Gastroesophageal sphincter (tissue), 4 donors: ENCODE data around the gene UBAC2. TPM values are rescaled to one million over a fixed set of nuclear protein-coding genes. Genes with fewer than 3 reads are reported as not detected.

Experiments
- ATAC-seq: fragments of 150-250 bp; one replicate; pipeline ENCODE4 v1.9.1; 2016; ENCODE audit warnings: mild to moderate bottlenecking, moderate library complexity
- H3K27ac ChIP-seq, 4 donors: fragments of 200-600 bp; sonication (generic) in 3 of 4; 1 replicate in 3 of 4; 2 replicates in 1 of 4; pipeline ENCODE4 v1.5.1; 2016 to 2019
- H3K27me3 ChIP-seq: fragments of 200-600 bp; sonication (generic); one replicate; pipeline ENCODE4 v1.5.1; 2019
- H3K36me3 ChIP-seq, 2 donors: fragments of 200-600 bp; sonication (generic); one replicate each; pipeline ENCODE4 v1.5.1; 2019; ENCODE audit warnings: control low read depth in 1 of 2
- H3K4me1 ChIP-seq, 3 donors: fragments of 200-600 bp; sonication (generic); 1 replicate in 2 of 3; 2 replicates in 1 of 3; pipeline ENCODE4 v1.5.1; 2016 to 2019; ENCODE audit warnings: control low read depth in 2 of 3
- H3K4me3 ChIP-seq, 2 donors: fragments of 200-600 bp; sonication (generic); one replicate each; pipeline ENCODE4 v1.5.1; 2019; ENCODE audit warnings: mild to moderate bottlenecking in 1 of 2, moderate library complexity in 1 of 2
- H3K9me3 ChIP-seq, 3 donors: fragments of 200-600 bp; sonication (generic); one replicate each; pipeline ENCODE4 v1.5.1; 2017 to 2019; ENCODE audit warnings: control low read depth in 2 of 3
- CTCF ChIP-seq, 4 experiments: fragments of 200-600 bp in 2 of 4; fragments of 450-650 bp in 2 of 4; sonication (generic) in 1 of 4; IDR thresholded peaks; one replicate each; pipeline ENCODE4 v1.5.1; 2017 to 2019; ENCODE audit warnings: antibody characterized with exemption in 4 of 4, mild to moderate bottlenecking in 2 of 4, moderate library complexity in 2 of 4
- EP300 ChIP-seq: sonication (generic); formaldehyde crosslinking; IDR thresholded peaks from one replicate; pipeline ENCODE4 v1.6.1; 2017; ENCODE audit warnings: antibody characterized with exemption, mild to moderate bottlenecking
- POLR2A ChIP-seq, 2 donors: fragments of 450-650 bp; IDR thresholded peaks; one replicate each; pipeline ENCODE4 v1.6.1; 2017; ENCODE audit warnings: antibody characterized with exemption in 2 of 2, mild to moderate bottlenecking in 2 of 2, moderate library complexity in 1 of 2
- POLR2AphosphoS5 ChIP-seq: sonication (generic); formaldehyde crosslinking; IDR thresholded peaks from one replicate; pipeline ENCODE4 v1.6.1; 2017; ENCODE audit warnings: antibody characterized with exemption
- WGBS, 2 donors: methylation state at CpG; one replicate each; pipeline ENCODE4 v1.1.5; 2018; ENCODE audit warnings: low coverage in 1 of 2; 5-methylcytosine and 5-hydroxymethylcytosine counted together
- total RNA-seq, 4 donors: library from RNA; depleted of rRNA; stranded (reverse); fragments of >200 nt; gene quantifications; one replicate each; pipeline ENCODE4 v1.1.0, GENCODE V29; 2016

The UBAC2 gene
- total RNA-seq, 4 donors from 2014 or later, result 45.0 to 59.6 (median 52.2) TPM

- no peak overlapping the region for H3K27ac ChIP-seq
- no peak for ATAC-seq
- H3K4me3 ChIP-seq, result no peak overlapping the region
- peaks cover 0 to 92% of the 10 kb centered on the region in 2 donors for H3K36me3 ChIP-seq
- no peaks in the 10 kb centered on the region for H3K27me3 ChIP-seq
- 78 to 89% methylated on average over 1 to 4 of the region's 6 CpGs for WGBS, 2 donors
- H3K4me1 ChIP-seq, result no peaks in the 10 kb centered on the region
- TF ChIP-seq EP300 (no peak), POLR2A (IDR thresholded peaks at IDR 0.05) (no peak), CTCF (IDR thresholded peaks at IDR 0.05) (no peak), POLR2AphosphoS5 (no peak)
- H3K9me3 ChIP-seq, result no peaks in the 10 kb centered on the region
Measured at GRCh38 chr13:99344610-99345208, 144.1 kb downstream of the UBAC2 start.

GRCh38 chr13:99345345-99345744 lies 144.7 kb downstream of the UBAC2 start:
- no peak for ATAC-seq
- Histone ChIP-seq H3K36me3 (peaks cover 0 to 95% of the 10 kb centered on the region in 2 donors), H3K9me3 (no peaks in the 10 kb centered on the region), H3K4me3 (no peak overlapping the region), H3K27ac (no peak overlapping the region), H3K4me1 (no peaks in the 10 kb centered on the region), H3K27me3 (no peaks in the 10 kb centered on the region)
- WGBS, 2 donors, result 87 to 91% methylated on average over 5 of the region's 5 CpGs
- TF ChIP-seq POLR2A (IDR thresholded peaks at IDR 0.05), result no peak
- no peak for TF ChIP-seq EP300
- TF ChIP-seq CTCF (IDR thresholded peaks at IDR 0.05), result no peak

GRCh38 chr13:99346335-99347042 lies 145.8 kb downstream of the UBAC2 start:
- WGBS, 2 donors, result 80 to 90% methylated on average over 4 to 9 of the region's 11 CpGs
- H3K9me3 ChIP-seq, result no peaks in the 10 kb centered on the region
- ATAC-seq, result no peak
- peaks cover 0 to 92% of the 10 kb centered on the region in 2 donors for H3K36me3 ChIP-seq
- no peak overlapping the region for H3K4me3 ChIP-seq
- TF ChIP-seq POLR2AphosphoS5 (no peak), POLR2A (IDR thresholded peaks at IDR 0.05) (no peak), EP300 (no peak), CTCF (IDR thresholded peaks at IDR 0.05) (no peak)
- H3K27ac ChIP-seq, result no peak overlapping the region
- H3K4me1 ChIP-seq, result no peaks in the 10 kb centered on the region
- H3K27me3 ChIP-seq, result no peaks in the 10 kb centered on the region

- no peak for ATAC-seq
- H3K27me3 ChIP-seq, result no peaks in the 10 kb centered on the region
- H3K27ac ChIP-seq, result no peak overlapping the region
- peaks cover 0 to 91% of the 10 kb centered on the region in 2 donors for H3K36me3 ChIP-seq
- WGBS, 2 donors, result 98 to 100% methylated on average over 1 to 5 of the region's 6 CpGs
- TF ChIP-seq EP300 (no peak), POLR2AphosphoS5 (no peak), POLR2A (IDR thresholded peaks at IDR 0.05) (no peak)
- no peaks in the 10 kb centered on the region for H3K9me3 ChIP-seq
- no peak overlapping the region for H3K4me3 ChIP-seq
- H3K4me1 ChIP-seq, result no peaks in the 10 kb centered on the region
Measured at GRCh38 chr13:99347335-99347878, 146.8 kb downstream of the UBAC2 start.

GRCh38 chr13:99347911-99348451 lies 147.3 kb downstream of the UBAC2 start:
- no peak overlapping the region for H3K27ac ChIP-seq
- no peaks in the 10 kb centered on the region for H3K9me3 ChIP-seq
- H3K27me3 ChIP-seq, result no peaks in the 10 kb centered on the region
- no peak for ATAC-seq
- H3K4me3 ChIP-seq, result no peak overlapping the region
- peaks cover 0 to 90% of the 10 kb centered on the region in 2 donors for H3K36me3 ChIP-seq
- H3K4me1 ChIP-seq, result no peaks in the 10 kb centered on the region
- no peak for TF ChIP-seq CTCF (IDR thresholded peaks at IDR 0.05)
- TF ChIP-seq EP300, result no peak
- TF ChIP-seq POLR2AphosphoS5, result no peak
- no peak for TF ChIP-seq POLR2A (IDR thresholded peaks at IDR 0.05)
- 86 to 92% methylated on average over 2 to 8 of the region's 8 CpGs for WGBS, 2 donors
